Lung (tissue), 12 donors: ENCODE measurements around the gene ETV6. TPM values are rescaled to one million over a fixed set of nuclear protein-coding genes. Genes with fewer than 3 reads are reported as not detected.

ENCODE experiments used
- ATAC-seq: fragments of 200-7000 bp; cut with Tn5 transposase; one replicate; pipeline ENCODE4 v1.9.1; 2020; ENCODE audit warnings: moderate number of reproducible peaks; ENCODE audit not compliant: insufficient read depth, low FRiP score
- DNase-seq, 3 donors: peaks; one replicate each; pipeline ENCODE4 v3.0.0-alpha.2; 2013 to 2017
- H3K27ac ChIP-seq, 2 donors: one replicate each; pipeline ENCODE4 v1.5.1; 2013; ENCODE audit warnings: mild to moderate bottlenecking in 2 of 2, moderate library complexity in 2 of 2, control low read depth in 1 of 2, inconsistent platforms in 1 of 2, low read depth in 1 of 2, low read length in 1 of 2
- H3K27me3 ChIP-seq, 3 donors: one replicate each; pipeline ENCODE4 v1.5.1; 2013; ENCODE audit warnings: low read length in 2 of 3; ENCODE audit not compliant: control insufficient read depth in 3 of 3, insufficient read depth in 3 of 3
- H3K36me3 ChIP-seq, 4 donors: one replicate each; pipeline ENCODE4 v1.5.1; 2013; ENCODE audit warnings: low read length in 4 of 4, mild to moderate bottlenecking in 1 of 4, moderate library complexity in 1 of 4; ENCODE audit not compliant: control insufficient read depth in 4 of 4, insufficient read depth in 4 of 4
- H3K4me1 ChIP-seq, 5 donors: one replicate each; pipeline ENCODE4 v1.5.1; 2013; ENCODE audit warnings: low read length in 5 of 5, mild to moderate bottlenecking in 2 of 5, moderate library complexity in 1 of 5; ENCODE audit not compliant: control insufficient read depth in 5 of 5, insufficient read depth in 5 of 5
- H3K4me3 ChIP-seq: one replicate; pipeline ENCODE4 v1.5.1; 2013; ENCODE audit warnings: mild to moderate bottlenecking, control low read depth, moderate library complexity
- H3K9ac ChIP-seq, 2 donors: one replicate each; pipeline ENCODE4 v1.5.1; 2013; ENCODE audit warnings: low read length in 2 of 2, control low read depth in 1 of 2; ENCODE audit not compliant: insufficient read depth in 1 of 2
- H3K9me3 ChIP-seq, 4 donors: one replicate each; pipeline ENCODE4 v1.5.1; 2013; ENCODE audit warnings: low read length in 3 of 4, mild to moderate bottlenecking in 1 of 4, moderate library complexity in 1 of 4; ENCODE audit not compliant: control insufficient read depth in 4 of 4, insufficient read depth in 3 of 4
- WGBS, 2 donors: extraction: QIAGEN DNeasy Blood & Tissue Kit; methylation state at CpG; one replicate each; pipeline ENCODE4 v1.1.7; 2013; 5-methylcytosine and 5-hydroxymethylcytosine counted together
- polyA plus RNA-seq, 2 donors: library from polyadenylated mRNA; stranded (reverse); fragments of 200-250 nt; gene quantifications; one replicate each; pipeline ENCODE4 v1.2.1, GENCODE V29; 2013
- total RNA-seq, 2 donors: library from RNA; depleted of rRNA in 1 of 2; stranded (reverse); fragments of >200 nt in 1 of 2; gene quantifications; one replicate each; pipeline ENCODE4 v1.2.1, GENCODE V29; 2014 to 2021
- TF ChIP-seq, protein P1 (sequence below): IDR thresholded peaks from 2 replicates; pipeline ENCODE4 v1.5.1; 2012; ENCODE audit warnings: mild to moderate bottlenecking; ENCODE audit errors: control extremely low read depth, extremely low read depth
- donor health status: control.
- donor health status: control.
- donor health status: Bipolar disorder and iron deficiency.
- donor health status: healthy.
- donor health status: DM: yes; HTN: yes; CAD: no.

The ETV6 gene
- total and polyA plus RNA-seq, 4 donors = 8.6 to 45.7 (median 13.6) TPM

DNA sequence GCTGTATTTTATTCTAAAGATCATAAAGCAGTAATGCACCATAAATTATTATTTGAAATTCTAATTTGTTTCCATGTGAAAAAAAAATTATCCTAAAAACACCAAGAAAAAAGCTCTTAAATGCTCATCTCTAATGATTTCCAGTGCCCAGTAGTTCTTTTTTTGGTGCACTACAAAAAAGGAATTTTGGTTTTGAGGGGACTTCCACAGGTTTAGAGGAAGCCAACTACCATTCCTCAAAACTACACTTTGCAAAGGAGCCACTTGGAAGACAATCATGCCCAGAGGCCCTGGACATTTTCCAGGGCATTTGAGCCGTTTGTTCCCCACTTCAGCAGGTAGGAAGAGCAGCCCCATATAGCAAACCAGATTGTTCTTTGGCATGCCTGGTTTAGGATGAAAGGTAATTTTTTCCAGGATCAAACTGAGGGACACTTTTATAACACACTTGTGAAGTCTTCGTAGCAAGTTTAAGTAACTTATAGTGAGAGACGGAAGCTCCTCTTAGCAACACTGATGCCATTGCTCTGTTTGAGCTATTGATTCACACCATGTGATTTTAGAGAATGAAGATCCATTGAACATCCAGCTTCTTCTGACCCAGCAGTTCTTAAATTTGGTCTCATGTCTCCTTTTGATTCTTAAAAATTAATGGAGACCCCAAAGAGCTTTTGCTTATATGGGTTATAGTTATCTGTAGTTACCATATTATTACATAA lies 187.9 kb downstream of the ETV6 start:
- Histone ChIP-seq H3K27me3 (no peaks in the 10 kb centered on the region), H3K36me3 (peaks cover 0 to 6% (median 2%) of the 10 kb centered on the region in 4 donors), H3K9ac (no peak overlapping the region), H3K4me3 (no peak overlapping the region), H3K4me1 (peaks cover 0 to 32% (median 4%) of the 10 kb centered on the region in 5 donors), H3K27ac (peak overlapping the region in 1 of 2 donors; percentile 52), H3K9me3 (no peaks in the 10 kb centered on the region)
- DNase-seq = no peak
- 59 to 81% methylated on average over 3 of the region's 3 CpGs for whole genome bisulfite sequencing, 2 donors
- TF ChIP-seq, protein P1, sequence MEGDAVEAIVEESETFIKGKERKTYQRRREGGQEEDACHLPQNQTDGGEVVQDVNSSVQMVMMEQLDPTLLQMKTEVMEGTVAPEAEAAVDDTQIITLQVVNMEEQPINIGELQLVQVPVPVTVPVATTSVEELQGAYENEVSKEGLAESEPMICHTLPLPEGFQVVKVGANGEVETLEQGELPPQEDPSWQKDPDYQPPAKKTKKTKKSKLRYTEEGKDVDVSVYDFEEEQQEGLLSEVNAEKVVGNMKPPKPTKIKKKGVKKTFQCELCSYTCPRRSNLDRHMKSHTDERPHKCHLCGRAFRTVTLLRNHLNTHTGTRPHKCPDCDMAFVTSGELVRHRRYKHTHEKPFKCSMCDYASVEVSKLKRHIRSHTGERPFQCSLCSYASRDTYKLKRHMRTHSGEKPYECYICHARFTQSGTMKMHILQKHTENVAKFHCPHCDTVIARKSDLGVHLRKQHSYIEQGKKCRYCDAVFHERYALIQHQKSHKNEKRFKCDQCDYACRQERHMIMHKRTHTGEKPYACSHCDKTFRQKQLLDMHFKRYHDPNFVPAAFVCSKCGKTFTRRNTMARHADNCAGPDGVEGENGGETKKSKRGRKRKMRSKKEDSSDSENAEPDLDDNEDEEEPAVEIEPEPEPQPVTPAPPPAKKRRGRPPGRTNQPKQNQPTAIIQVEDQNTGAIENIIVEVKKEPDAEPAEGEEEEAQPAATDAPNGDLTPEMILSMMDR = no peak
- no peak for ATAC-seq

- H3K9ac ChIP-seq = no peak overlapping the region
- H3K27me3 ChIP-seq = no peaks in the 10 kb centered on the region
- no peaks in the 10 kb centered on the region for H3K9me3 ChIP-seq
- H3K4me1 ChIP-seq = peaks cover 0 to 27% (median 4%) of the 10 kb centered on the region in 5 donors
- TF ChIP-seq, protein P1 = no peak
- no peak overlapping the region for H3K4me3 ChIP-seq
- H3K36me3 ChIP-seq = peaks cover 0 to 9% (median 4%) of the 10 kb centered on the region in 4 donors
- 58 to 68% methylated on average over 2 of the region's 2 CpGs for WGBS, 2 donors
- ATAC-seq = no peak
- DNase-seq = no peak
- peak overlapping the region; percentile 28 to 89 for H3K27ac ChIP-seq
Measured at GRCh38 chr12:11838403-11838802, 188.9 kb downstream of the ETV6 start.

- Histone ChIP-seq H3K27me3 (no peaks in the 10 kb centered on the region), H3K4me1 (peaks cover 0 to 21% (median 4%) of the 10 kb centered on the region in 5 donors), H3K9ac (no peak overlapping the region), H3K27ac (peak overlapping the region; percentile 28 to 89), H3K36me3 (peaks cover 0 to 9% (median 4%) of the 10 kb centered on the region in 4 donors), H3K9me3 (no peaks in the 10 kb centered on the region), H3K4me3 (no peak overlapping the region)
- TF ChIP-seq, protein P1 = no peak
- ATAC-seq (peak; percentile 32), DNase-seq (peak in 2 of 3 donors; percentile 28 to 43)
- WGBS, 2 donors = 35 to 41% methylated on average over 8 of the region's 8 CpGs
Measured at GRCh38 chr12:11839091-11839641, 189.7 kb downstream of the ETV6 start.
